Liver (tissue), 9 donors: Measurements from ENCODE around the gene ST3GAL3. TPM values are rescaled to one million over a fixed set of nuclear protein-coding genes. Genes with fewer than 3 reads are reported as not detected.

Experiments
- DNase-seq: peaks from one replicate; pipeline ENCODE4 v3.0.0-alpha.2; 2017; ENCODE audit warnings: low spot score
- H3K27ac ChIP-seq, 2 donors: one replicate each; pipeline ENCODE4 v1.7.0; 2013; ENCODE audit warnings: inconsistent platforms in 2 of 2, low read length in 2 of 2, control low read depth in 1 of 2, low read depth in 1 of 2, mild to moderate bottlenecking in 1 of 2
- H3K27me3 ChIP-seq, 4 donors: one replicate each; pipeline versions ENCODE4 v1.6.1 to v1.7.0; 2013; ENCODE audit warnings: low read length in 3 of 4, inconsistent platforms in 1 of 4, mild to moderate bottlenecking in 1 of 4, moderate library complexity in 1 of 4; ENCODE audit not compliant: control insufficient read depth in 4 of 4, insufficient read depth in 4 of 4
- H3K36me3 ChIP-seq, 4 donors: one replicate each; pipeline versions ENCODE4 v1.6.1 to v1.7.0; 2013; ENCODE audit warnings: low read length in 3 of 4, mild to moderate bottlenecking in 3 of 4, low read depth in 1 of 4, moderate library complexity in 1 of 4; ENCODE audit not compliant: control insufficient read depth in 4 of 4, insufficient read depth in 3 of 4
- H3K4me1 ChIP-seq, 4 donors: one replicate each; pipeline versions ENCODE4 v1.6.1 to v1.7.0; 2013; ENCODE audit warnings: low read length in 3 of 4, mild to moderate bottlenecking in 3 of 4, moderate library complexity in 1 of 4; ENCODE audit not compliant: control insufficient read depth in 4 of 4, insufficient read depth in 4 of 4
- H3K4me3 ChIP-seq, 3 donors: one replicate each; pipeline versions ENCODE4 v1.6.1 to v1.7.0; 2013; ENCODE audit warnings: low read length in 3 of 3, control low read depth in 1 of 3, low read depth in 1 of 3, mild to moderate bottlenecking in 1 of 3
- H3K9ac ChIP-seq, 2 donors: one replicate each; pipeline ENCODE4 v1.7.0; 2013; ENCODE audit warnings: low read length in 2 of 2, mild to moderate bottlenecking in 2 of 2, moderate library complexity in 2 of 2, control low read depth in 1 of 2, low read depth in 1 of 2
- H3K9me3 ChIP-seq, 4 donors: one replicate each; pipeline versions ENCODE4 v1.6.1 to v1.7.0; 2013; ENCODE audit warnings: low read length in 3 of 4; ENCODE audit not compliant: control insufficient read depth in 4 of 4
- ATF3 ChIP-seq: IDR thresholded peaks from 2 replicates; pipeline ENCODE4 v1.6.1; 2016; ENCODE audit warnings: antibody characterized with exemption
- CTCF ChIP-seq: fragments of 150-350 bp; IDR thresholded peaks from 2 replicates; pipeline ENCODE4 v1.5.1; 2017; ENCODE audit warnings: improper control_type of control experiment, low read depth, low read length; ENCODE audit not compliant: missing input control
- EGR1 ChIP-seq, 2 donors: IDR thresholded peaks; 2 replicates each; pipeline ENCODE4 v1.6.1; 2016 to 2018; ENCODE audit warnings: antibody characterized with exemption in 2 of 2, low read depth in 2 of 2
- FOXA1 ChIP-seq: IDR thresholded peaks from 2 replicates; pipeline ENCODE4 v1.6.1; 2016; ENCODE audit warnings: antibody characterized with exemption
- FOXA2 ChIP-seq: IDR thresholded peaks from 2 replicates; pipeline ENCODE4 v1.6.1; 2016; ENCODE audit warnings: antibody characterized with exemption
- GABPA ChIP-seq, 2 donors: IDR thresholded peaks in 1 of 2; conservative IDR thresholded peaks in 1 of 2; 2 replicates each; pipeline ENCODE4 v1.6.1; 2016; ENCODE audit warnings: antibody characterized with exemption in 2 of 2, mild to moderate bottlenecking in 1 of 2, moderate library complexity in 1 of 2
- HNF4A ChIP-seq, 2 donors: conservative IDR thresholded peaks; 2 replicates each; pipeline ENCODE4 v1.6.1; 2016; ENCODE audit warnings: antibody characterized with exemption in 2 of 2, mild to moderate bottlenecking in 2 of 2
- HNF4G ChIP-seq: IDR thresholded peaks from 2 replicates; pipeline ENCODE4 v1.6.1; 2016; ENCODE audit warnings: antibody characterized with exemption
- JUND ChIP-seq, 2 donors: IDR thresholded peaks; 2 replicates each; pipeline ENCODE4 v1.6.1; 2016; ENCODE audit warnings: antibody characterized with exemption in 2 of 2
- MAX ChIP-seq: IDR thresholded peaks from 2 replicates; pipeline ENCODE4 v1.6.1; 2016; ENCODE audit warnings: antibody characterized with exemption
- NR2F2 ChIP-seq: IDR thresholded peaks from 2 replicates; pipeline ENCODE4 v1.6.1; 2016; ENCODE audit warnings: antibody characterized with exemption
- RAD21 ChIP-seq, 2 donors: IDR thresholded peaks; 2 replicates each; pipeline ENCODE4 v1.6.1; 2016; ENCODE audit warnings: antibody characterized with exemption in 2 of 2, mild to moderate bottlenecking in 2 of 2
- REST ChIP-seq: IDR thresholded peaks from 2 replicates; pipeline ENCODE4 v1.6.1; 2016; ENCODE audit warnings: antibody characterized with exemption, mild to moderate bottlenecking
- RXRA ChIP-seq, 2 donors: IDR thresholded peaks; 2 replicates each; pipeline ENCODE4 v1.6.1; 2017 to 2018; ENCODE audit warnings: antibody characterized with exemption in 2 of 2, mild to moderate bottlenecking in 1 of 2
- SP1 ChIP-seq: IDR thresholded peaks from 2 replicates; pipeline ENCODE4 v1.6.1; 2018; ENCODE audit warnings: antibody characterized with exemption, mild to moderate bottlenecking
- TAF1 ChIP-seq: conservative IDR thresholded peaks from 2 replicates; pipeline ENCODE4 v1.6.1; 2016; ENCODE audit warnings: antibody characterized with exemption, mild to moderate bottlenecking
- YY1 ChIP-seq: IDR thresholded peaks from 2 replicates; pipeline ENCODE4 v1.6.1; 2016; ENCODE audit warnings: antibody characterized with exemption, mild to moderate bottlenecking
- ZBTB33 ChIP-seq: IDR thresholded peaks from 2 replicates; pipeline ENCODE4 v1.6.1; 2016; ENCODE audit warnings: antibody characterized with exemption
- WGBS: extraction: QIAGEN DNeasy Blood & Tissue Kit; methylation state at CpG from one replicate; pipeline ENCODE4 v1.1.7; 2013; 5-methylcytosine and 5-hydroxymethylcytosine counted together
- polyA plus RNA-seq, 2 donors: library from polyadenylated mRNA; stranded (reverse) in 1 of 2; unstranded in 1 of 2; fragments of 200-250 nt in 1 of 2; fragments of >200 nt in 1 of 2; fragmentation: Nextera tagmentation in 1 of 2; extraction: Ambion mirVana in 1 of 2; gene quantifications; one replicate each; pipeline versions ENCODE4 v1.2.1 to v1.2.3, GENCODE V29; 2013 to 2015
- total RNA-seq, 2 donors: library from RNA; depleted of rRNA; stranded (reverse); fragments of >200 nt; gene quantifications; one replicate each; pipeline ENCODE4 v1.2.3, GENCODE V29; 2014
- donor health status: healthy.
- donor health status: healthy.
- donor health status: healthy.
- donor health status: healthy.
- donor health status: healthy.

Gene ST3GAL3
- total and polyA plus RNA-seq, 4 donors = 4.9 to 11.4 (median 8.1) TPM

GRCh38 chr1:43705982-43706597, 1.2 kb upstream of the ST3GAL3 start:
- WGBS = 67% methylated on average over 5 of the region's 5 CpGs
- H3K36me3 ChIP-seq = peaks cover 0 to 32% (median 28%) of the 10 kb centered on the region in 4 donors
- peak overlapping the region in 1 of 2 donors; percentile 74 for H3K27ac ChIP-seq
- H3K9ac ChIP-seq = no peak overlapping the region
- H3K4me3 ChIP-seq = peak overlapping the region in 1 of 3 donors; percentile 84
- DNase-seq = no peak
- no peaks in the 10 kb centered on the region for H3K9me3 ChIP-seq
- H3K4me1 ChIP-seq = peaks cover 0 to 31% (median 22%) of the 10 kb centered on the region in 4 donors
- no peak for TF ChIP-seq HNF4A (conservative IDR thresholded peaks at IDR 0.05)
- TF ChIP-seq FOXA2 = no peak
- no peak for TF ChIP-seq YY1
- TF ChIP-seq SP1 = no peak
- no peak for TF ChIP-seq EGR1 (IDR thresholded peaks at IDR 0.05; ENCODE audit: low read depth in 2 of 2)
- TF ChIP-seq JUND (IDR thresholded peaks at IDR 0.05) = no peak
- no peak for TF ChIP-seq FOXA1
- TF ChIP-seq GABPA (IDR thresholded peaks at IDR 0.05 in 1 of 2, conservative IDR thresholded peaks at IDR 0.05 in 1 of 2) = no peak
- no peak for TF ChIP-seq REST
- TF ChIP-seq MAX = no peak
- TF ChIP-seq ATF3 = no peak
- TF ChIP-seq HNF4G = no peak
- no peak for TF ChIP-seq ZBTB33
- TF ChIP-seq RAD21 (IDR thresholded peaks at IDR 0.05) = no peak
- TF ChIP-seq TAF1 = no peak
- no peak for TF ChIP-seq RXRA (IDR thresholded peaks at IDR 0.05)
- TF ChIP-seq NR2F2 = no peak
- TF ChIP-seq CTCF = no peak
- H3K27me3 ChIP-seq = no peaks in the 10 kb centered on the region
